Measurements from ENCODE around the gene XAGE2. TPM values are rescaled to one million over a fixed set of nuclear protein-coding genes. Genes with fewer than 3 reads are reported as not detected.

Gene XAGE2
- total RNA-seq, 4 donors from 2014 or later, result not detected

DNA sequence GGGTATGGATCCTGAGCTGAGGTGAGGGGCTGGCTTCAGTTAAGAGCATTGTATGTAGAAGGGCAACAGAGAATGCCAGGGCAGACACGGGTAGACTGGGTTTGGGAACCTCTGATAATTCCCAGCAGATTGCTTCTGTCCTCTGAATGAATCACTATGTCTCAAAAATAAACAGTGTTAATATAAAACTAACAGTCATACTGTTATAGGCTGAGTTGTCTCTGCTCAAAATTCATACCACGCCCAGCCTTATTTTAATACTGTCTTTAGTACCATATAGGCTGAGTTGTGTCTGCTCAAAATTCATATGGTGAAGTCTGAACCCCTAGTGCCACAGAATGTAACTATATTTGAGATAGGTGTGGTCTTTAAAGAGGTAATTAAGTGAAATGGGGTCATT, 10.0 kb downstream of the XAGE2 start:
- H3K27me3 ChIP-seq, result peaks cover 0 to 6% (median 0%) of the 10 kb centered on the region in 4 donors

DNA sequence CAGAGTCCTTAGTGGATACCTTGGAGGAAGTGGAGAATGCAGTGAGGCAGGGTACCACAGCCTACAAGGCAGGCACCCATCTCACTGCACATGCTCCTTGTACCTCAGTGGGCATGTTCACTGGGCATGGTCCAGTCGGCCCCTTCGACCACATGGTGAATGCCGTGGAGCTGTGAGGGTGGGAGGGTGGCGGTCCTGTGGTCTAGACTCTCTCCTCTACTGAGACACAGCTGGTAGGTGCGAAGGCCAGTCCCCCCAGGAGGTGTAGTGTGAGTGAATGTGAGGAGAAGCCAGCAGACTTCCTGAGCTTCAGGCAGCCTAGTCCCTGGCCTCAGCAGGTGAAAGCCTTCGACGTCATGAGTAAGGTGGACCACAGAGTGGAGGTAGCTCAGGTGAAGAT, 12.2 kb downstream of the XAGE2 start:
- H3K9me3 ChIP-seq, result no peaks in the 10 kb centered on the region
- H3K4me1 ChIP-seq, result no peaks in the 10 kb centered on the region
- peaks cover 0 to 6% (median 0%) of the 10 kb centered on the region in 4 donors for H3K27me3 ChIP-seq
- no peaks in the 10 kb centered on the region for H3K36me3 ChIP-seq
- no peak overlapping the region for H3K27ac ChIP-seq (replicated peaks in 1 of 4)
- WGBS, result 79% methylated on average over 3 of the region's 7 CpGs
- DNase-seq (ENCODE audit: extremely low spot score), result no peak
- TF ChIP-seq POLR2A (IDR thresholded peaks at IDR 0.05; ENCODE audit: low read depth), result no peak
- TF ChIP-seq POLR2AphosphoS5 (IDR thresholded peaks at IDR 0.05), result no peak
- no peak for TF ChIP-seq EP300 (IDR thresholded peaks at IDR 0.05)
- TF ChIP-seq, protein P1, sequence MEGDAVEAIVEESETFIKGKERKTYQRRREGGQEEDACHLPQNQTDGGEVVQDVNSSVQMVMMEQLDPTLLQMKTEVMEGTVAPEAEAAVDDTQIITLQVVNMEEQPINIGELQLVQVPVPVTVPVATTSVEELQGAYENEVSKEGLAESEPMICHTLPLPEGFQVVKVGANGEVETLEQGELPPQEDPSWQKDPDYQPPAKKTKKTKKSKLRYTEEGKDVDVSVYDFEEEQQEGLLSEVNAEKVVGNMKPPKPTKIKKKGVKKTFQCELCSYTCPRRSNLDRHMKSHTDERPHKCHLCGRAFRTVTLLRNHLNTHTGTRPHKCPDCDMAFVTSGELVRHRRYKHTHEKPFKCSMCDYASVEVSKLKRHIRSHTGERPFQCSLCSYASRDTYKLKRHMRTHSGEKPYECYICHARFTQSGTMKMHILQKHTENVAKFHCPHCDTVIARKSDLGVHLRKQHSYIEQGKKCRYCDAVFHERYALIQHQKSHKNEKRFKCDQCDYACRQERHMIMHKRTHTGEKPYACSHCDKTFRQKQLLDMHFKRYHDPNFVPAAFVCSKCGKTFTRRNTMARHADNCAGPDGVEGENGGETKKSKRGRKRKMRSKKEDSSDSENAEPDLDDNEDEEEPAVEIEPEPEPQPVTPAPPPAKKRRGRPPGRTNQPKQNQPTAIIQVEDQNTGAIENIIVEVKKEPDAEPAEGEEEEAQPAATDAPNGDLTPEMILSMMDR (IDR thresholded peaks at IDR 0.05), result no peak
- H3K4me3 ChIP-seq, result no peak overlapping the region
- intact Hi-C loops (cut with DNase I), result no loop called here

More for the DNA sequence above, 10.0 kb downstream of the XAGE2 start:
- H3K4me3 ChIP-seq, result no peak overlapping the region
- no peak overlapping the region for H3K27ac ChIP-seq (replicated peaks in 1 of 4)
- H3K9me3 ChIP-seq, result no peaks in the 10 kb centered on the region
- DNase-seq (ENCODE audit: extremely low spot score), result no peak
- TF ChIP-seq EP300 (IDR thresholded peaks at IDR 0.05) (no peak), POLR2A (IDR thresholded peaks at IDR 0.05; ENCODE audit: low read depth) (no peak), POLR2AphosphoS5 (IDR thresholded peaks at IDR 0.05) (no peak)
- TF ChIP-seq, protein P1 (IDR thresholded peaks at IDR 0.05), result no peak
- no peaks in the 10 kb centered on the region for H3K36me3 ChIP-seq
- intact Hi-C loops (cut with DNase I), result no loop called here
- H3K4me1 ChIP-seq, result no peaks in the 10 kb centered on the region
- 41% methylated on average over 2 of the region's 2 CpGs for WGBS

DNA sequence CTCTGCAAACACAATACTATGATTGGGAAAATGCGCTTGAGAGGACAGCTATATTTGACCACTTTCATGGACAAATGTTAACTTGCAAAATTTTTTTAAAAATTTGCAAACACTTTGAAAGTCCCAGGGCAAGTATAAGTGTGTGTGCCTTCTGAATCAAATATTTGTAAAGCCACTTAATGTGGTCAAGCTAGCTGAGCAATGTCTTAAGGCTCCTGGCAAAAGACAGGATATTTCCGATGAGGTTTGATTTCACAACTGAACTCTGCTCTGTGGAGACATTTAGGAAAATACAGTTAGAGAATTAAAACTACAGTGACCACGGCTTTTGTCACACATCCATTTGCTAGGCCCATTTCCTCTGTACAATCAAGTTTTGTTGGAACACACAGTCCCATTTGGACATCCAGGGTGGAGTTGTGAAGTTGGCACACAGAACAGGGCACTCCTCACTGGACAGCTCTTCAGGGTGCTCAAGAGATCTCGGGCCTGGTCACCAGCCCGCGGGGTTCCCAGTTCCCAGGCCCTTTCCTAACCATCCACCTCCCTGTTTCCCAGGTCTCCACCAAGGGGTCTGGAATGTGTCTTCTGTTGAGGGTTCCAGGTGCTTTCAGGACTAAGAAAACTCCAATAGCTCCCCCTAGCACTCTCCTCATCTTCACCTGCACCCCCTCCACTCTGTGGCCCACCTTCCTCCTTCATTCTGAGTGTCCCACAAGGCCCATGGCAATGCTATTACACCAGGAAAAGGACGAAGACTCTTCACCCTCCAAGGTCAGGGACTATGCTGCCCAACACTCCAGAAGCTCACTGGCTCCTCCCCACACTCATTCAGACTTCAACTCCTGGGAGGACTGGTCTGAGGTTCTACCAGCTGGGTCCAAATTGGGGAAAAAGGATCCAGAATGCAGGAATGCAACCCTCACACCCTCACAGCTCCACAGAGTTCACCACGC, 41.9 kb downstream of the XAGE2 start:
- Histone ChIP-seq H3K27ac (replicated peaks in 1 of 4) (no peak overlapping the region), H3K4me1 (no peaks in the 10 kb centered on the region), H3K36me3 (no peaks in the 10 kb centered on the region), H3K27me3 (no peaks in the 10 kb centered on the region), H3K4me3 (no peak overlapping the region), H3K9me3 (no peaks in the 10 kb centered on the region)
- WGBS, result 81% methylated on average over 5 of the region's 8 CpGs
- TF ChIP-seq POLR2A (IDR thresholded peaks at IDR 0.05; ENCODE audit: low read depth), result no peak
- TF ChIP-seq POLR2AphosphoS5 (IDR thresholded peaks at IDR 0.05), result no peak
- TF ChIP-seq, protein P1 (IDR thresholded peaks at IDR 0.05), result no peak
- TF ChIP-seq EP300 (IDR thresholded peaks at IDR 0.05), result no peak
- DNase-seq (ENCODE audit: extremely low spot score), result no peak
- intact Hi-C loops (cut with DNase I), result no loop called here

DNA sequence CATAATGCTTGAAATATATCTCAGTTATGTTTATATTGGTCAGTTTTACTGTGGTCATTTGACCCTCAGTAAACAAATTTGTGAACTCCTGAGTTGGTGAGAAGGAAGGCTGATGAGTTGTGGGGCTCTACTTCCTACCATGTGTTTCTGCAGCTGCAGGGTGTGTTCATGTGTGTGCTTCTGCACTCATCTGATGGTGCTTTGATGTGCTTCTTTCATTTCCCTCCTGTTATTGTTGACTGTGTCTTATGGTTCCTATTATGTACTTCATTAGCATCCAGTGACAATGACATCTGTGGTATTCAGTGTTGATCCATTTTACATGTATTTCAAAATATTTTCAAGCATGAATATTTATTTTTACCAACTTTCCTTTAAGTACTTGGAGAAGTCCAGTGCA, 46.5 kb downstream of the XAGE2 start:
- intact Hi-C loops (cut with DNase I), result no loop called here
- H3K27ac ChIP-seq (replicated peaks in 1 of 4), result no peak overlapping the region
- no peaks in the 10 kb centered on the region for H3K9me3 ChIP-seq
- TF ChIP-seq POLR2AphosphoS5 (IDR thresholded peaks at IDR 0.05) (no peak), POLR2A (IDR thresholded peaks at IDR 0.05; ENCODE audit: low read depth) (no peak), EP300 (IDR thresholded peaks at IDR 0.05) (no peak)
- no peak for DNase-seq (ENCODE audit: extremely low spot score)
- no peaks in the 10 kb centered on the region for H3K36me3 ChIP-seq
- peaks cover 0 to 7% (median 0%) of the 10 kb centered on the region in 4 donors for H3K27me3 ChIP-seq
- H3K4me3 ChIP-seq, result no peak overlapping the region
- H3K4me1 ChIP-seq, result no peaks in the 10 kb centered on the region

DNA sequence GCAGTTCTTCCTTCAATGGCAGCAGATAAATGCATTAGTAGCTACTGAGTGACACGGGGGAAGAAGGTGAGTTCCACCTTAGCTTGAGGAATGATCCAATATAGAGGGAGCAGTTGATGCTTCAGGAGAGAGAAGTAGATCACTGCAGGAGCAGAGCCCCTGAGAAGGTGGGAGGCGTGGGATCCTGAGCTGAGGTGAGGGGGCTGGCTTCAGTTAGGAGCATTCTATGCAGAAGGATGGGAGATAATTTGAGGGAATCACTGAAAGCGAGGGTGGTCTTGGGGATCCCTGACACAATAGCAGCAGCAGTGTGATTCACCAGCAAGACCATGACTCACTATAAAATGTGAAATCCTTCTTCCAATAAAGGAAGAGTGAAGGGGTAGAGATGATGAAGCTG, 48.0 kb downstream of the XAGE2 start:
- Histone ChIP-seq H3K27ac (replicated peaks in 1 of 4) (no peak overlapping the region), H3K4me1 (no peaks in the 10 kb centered on the region), H3K4me3 (no peak overlapping the region), H3K36me3 (no peaks in the 10 kb centered on the region), H3K27me3 (peaks cover 0 to 8% (median 0%) of the 10 kb centered on the region in 4 donors), H3K9me3 (no peaks in the 10 kb centered on the region)
- intact Hi-C loops (cut with DNase I), result no loop called here
- TF ChIP-seq POLR2AphosphoS5 (IDR thresholded peaks at IDR 0.05) (no peak), POLR2A (IDR thresholded peaks at IDR 0.05; ENCODE audit: low read depth) (no peak), EP300 (IDR thresholded peaks at IDR 0.05) (no peak)
- TF ChIP-seq, protein P1 (IDR thresholded peaks at IDR 0.05), result no peak
- DNase-seq (ENCODE audit: extremely low spot score), result no peak
- 60% methylated on average over 3 of the region's 3 CpGs for WGBS
